Glomerular visceral epithelial cell (primary cell): Measurements from ENCODE around the gene BRD9.
"Not testable (repeated sequence)": the region's sequence is repeated elsewhere in the genome, so short reads cannot be mapped to it uniquely, and the experiment has no call there.

Experiments
- DNase-seq: peaks from one replicate; pipeline ENCODE4 v3.0.0-alpha.2; 2016; ENCODE audit errors: extremely low spot score

Gene BRD9

GRCh38 chr5:902129-902916, 9.7 kb upstream of the BRD9 start:
- no peak for DNase-seq

GRCh38 chr5:900781-901180, 8.2 kb upstream of the BRD9 start:
- no peak for DNase-seq

- no peak for DNase-seq
These were observed 1.1 kb upstream of the BRD9 start for GRCh38 chr5:893711-894110.

GRCh38 chr5:893137-893506, 521 bp upstream of the BRD9 start:
- no peak for DNase-seq

- DNase-seq: peak; percentile 18
These were observed 686 bp downstream of the BRD9 start for GRCh38 chr5:891837-892393.

- no peak for DNase-seq
These were observed 1.3 kb downstream of the BRD9 start for GRCh38 chr5:891117-891836.

- DNase-seq: no peak
These were observed 3.4 kb downstream of the BRD9 start for GRCh38 chr5:889075-889710.

GRCh38 chr5:888638-889035, 4.0 kb downstream of the BRD9 start:
- DNase-seq: no peak

GRCh38 chr5:887947-888637, 4.5 kb downstream of the BRD9 start:
- no peak for DNase-seq

GRCh38 chr5:886716-887325, 5.8 kb downstream of the BRD9 start:
- DNase-seq: no peak

GRCh38 chr5:886036-886435, 6.6 kb downstream of the BRD9 start:
- DNase-seq: no peak

- no peak for DNase-seq
These were observed 7.1 kb downstream of the BRD9 start for GRCh38 chr5:885529-885928.

GRCh38 chr5:885127-885442, 7.5 kb downstream of the BRD9 start:
- no peak for DNase-seq

- no peak for DNase-seq
These were observed 8.1 kb downstream of the BRD9 start for GRCh38 chr5:884345-885126.

GRCh38 chr5:883475-884181, 9.0 kb downstream of the BRD9 start:
- DNase-seq: no peak

- no peak for DNase-seq
These were observed 10.1 kb downstream of the BRD9 start for GRCh38 chr5:882253-883183.

GRCh38 chr5:881551-881935, 11.1 kb downstream of the BRD9 start:
- DNase-seq: no peak

GRCh38 chr5:880816-881550, 11.6 kb downstream of the BRD9 start:
- no peak for DNase-seq

- not testable (repeated sequence) for DNase-seq
These were observed 13.9 kb downstream of the BRD9 start for GRCh38 chr5:878677-879076.
